NK-92 (cell line): ENCODE measurements around the gene EBNA1BP2.
"Not testable (repeated sequence)": the region's sequence is repeated elsewhere in the genome, so short reads cannot be mapped to it uniquely, and the experiment has no call there.

ENCODE experiments used
- DNase-seq: peaks from one replicate; lab custom pipeline; 2025; ENCODE audit not compliant: unreplicated experiment; lab: John Stamatoyannopoulos, UW

Gene EBNA1BP2

DNA sequence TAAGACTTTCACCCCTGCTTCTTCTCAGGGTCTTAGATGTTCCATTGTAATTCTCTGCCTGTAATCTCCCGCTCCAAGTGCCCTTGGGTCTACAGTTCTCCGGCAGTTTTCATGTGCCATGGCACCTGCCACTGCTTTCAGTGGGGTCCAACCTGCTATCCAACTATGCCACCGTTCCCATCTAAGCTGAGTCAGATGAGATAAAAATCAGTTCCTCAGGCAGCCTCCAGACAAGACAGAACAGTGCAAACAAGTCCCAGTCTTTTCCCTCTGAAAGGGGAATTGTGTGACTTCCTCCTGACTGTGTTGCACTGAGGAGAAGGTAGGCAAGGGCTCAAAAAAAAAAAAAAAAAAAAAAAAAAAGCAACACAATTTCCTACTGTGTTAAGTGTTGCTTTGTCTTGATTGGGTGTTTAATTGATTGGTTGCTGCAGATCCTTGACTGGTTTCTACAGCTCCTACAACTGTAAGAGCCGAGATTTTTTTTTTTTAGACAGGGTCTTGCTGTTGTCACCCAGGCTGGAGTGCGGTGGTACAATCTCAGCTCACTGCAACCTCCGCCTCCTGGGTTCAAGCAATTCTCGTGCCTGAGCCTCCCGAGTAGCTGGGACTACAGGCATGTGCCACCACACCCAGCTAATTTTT, 50.7 kb downstream of the EBNA1BP2 start:
- no peak for DNase-seq

DNA sequence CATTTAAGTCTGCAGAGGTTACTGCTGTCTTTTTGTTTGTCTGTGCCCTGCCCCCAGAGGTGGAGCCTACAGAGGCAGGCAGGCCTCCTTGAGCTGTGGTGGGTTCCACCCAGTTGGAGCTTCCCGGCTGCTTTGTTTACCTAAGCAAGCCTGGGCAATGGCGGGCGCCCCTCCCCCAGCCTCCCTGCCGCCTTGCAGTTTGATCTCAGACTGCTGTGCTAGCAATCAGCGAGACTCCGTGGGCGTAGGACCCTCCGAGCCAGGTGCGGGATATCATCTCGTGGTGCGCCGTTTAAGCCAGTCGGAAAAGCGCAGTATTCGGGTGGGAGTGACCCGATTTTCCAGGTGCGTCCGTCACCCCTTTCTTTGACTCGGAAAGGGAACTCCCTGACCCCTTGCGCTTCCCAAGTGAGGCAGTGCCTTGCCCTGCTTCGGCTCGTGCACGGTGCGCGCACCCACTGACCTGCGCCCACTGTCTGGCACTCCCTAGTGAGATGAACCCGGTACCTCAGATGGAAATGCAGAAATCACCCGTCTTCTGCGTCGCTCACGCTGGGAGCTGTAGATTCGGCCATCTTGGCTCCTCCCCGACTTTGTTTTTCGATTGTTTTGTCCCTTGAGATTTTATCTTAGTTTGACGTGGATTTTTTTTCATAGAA, 52.0 kb downstream of the EBNA1BP2 start:
- not testable (repeated sequence) for DNase-seq
